Stimulated activated CD4-positive, alpha-beta T cell treated with anti-CD3 and anti-CD28 coated beads, TNF-alpha, amount 100 ng/mL, for 48 hours (primary cell): Measurements from ENCODE around the gene UXT.
"Not testable (repeated sequence)": the region's sequence is repeated elsewhere in the genome, so short reads cannot be mapped to it uniquely, and the experiment has no call there.

ENCODE experiments used
- DNase-seq, 3 donors: peaks; one replicate each; pipeline ENCODE4 v3.0.0-alpha.2; 2020; ENCODE audit warnings: low read depth in 3 of 3

Gene UXT

GRCh38 chrX:47658684-47659420 lies at the start of gene UXT:
TSS of gene UXT (minus strand) at chrX:47659180. CDS start at chrX:47658927, 253 bp downstream.
- DNase-seq, result peak; percentile 86 to 91 (median 88)

GRCh38 chrX:47707031-47707780 lies 48.2 kb upstream of the UXT start:
- no peak for DNase-seq

- DNase-seq, result no peak
These were observed 47.6 kb upstream of the UXT start for GRCh38 chrX:47706575-47706974.

GRCh38 chrX:47704736-47705135 lies 45.8 kb upstream of the UXT start:
- DNase-seq, result no peak

GRCh38 chrX:47697181-47697580 lies 38.2 kb upstream of the UXT start:
- no peak for DNase-seq

- no peak for DNase-seq
These were observed 31.2 kb upstream of the UXT start for GRCh38 chrX:47690175-47690574.

- DNase-seq, result no peak
These were observed 28.3 kb upstream of the UXT start for GRCh38 chrX:47687263-47687662.

GRCh38 chrX:47683829-47684205 lies 24.8 kb upstream of the UXT start:
- no peak for DNase-seq

- no peak for DNase-seq
These were observed 24.3 kb upstream of the UXT start for GRCh38 chrX:47683184-47683828.

GRCh38 chrX:47675959-47676859 lies 17.2 kb upstream of the UXT start:
- DNase-seq, result not testable (repeated sequence)

GRCh38 chrX:47674776-47675175 lies 15.8 kb upstream of the UXT start:
- DNase-seq, result no peak

GRCh38 chrX:47665797-47666196 lies 6.8 kb upstream of the UXT start:
- not testable (repeated sequence) for DNase-seq

- no peak for DNase-seq
These were observed 5.8 kb upstream of the UXT start for GRCh38 chrX:47664737-47665136.

GRCh38 chrX:47662144-47662657 lies 3.2 kb upstream of the UXT start:
- DNase-seq, result peak; percentile 39 to 52 (median 39)

- DNase-seq, result no peak
These were observed 2.6 kb upstream of the UXT start for GRCh38 chrX:47661539-47661938.

- no peak for DNase-seq
These were observed 394 bp upstream of the UXT start for GRCh38 chrX:47659421-47659726.

GRCh38 chrX:47658301-47658683 lies 688 bp downstream of the UXT start:
- no peak for DNase-seq

GRCh38 chrX:47651043-47651905 lies 7.7 kb downstream of the UXT start:
- no peak for DNase-seq

- DNase-seq, result peak; percentile 55 to 87 (median 78)
These were observed 8.6 kb downstream of the UXT start, which contains the start of gene ELK1 for GRCh38 chrX:47650164-47651042. TSS of gene ELK1 (minus strand) at chrX:47650563. CDS start at chrX:47641441, 9,122 bp downstream.

GRCh38 chrX:47649781-47650163 lies 9.2 kb downstream of the UXT start:
- DNase-seq, result no peak
